GM12864 (cell line): Measurements from ENCODE around the gene NABP1.

ENCODE experiments used
- DNase-seq: peaks from one replicate; pipeline ENCODE4 v3.0.0-alpha.2; 2011; ENCODE audit warnings: low read depth
- H3K4me3 ChIP-seq: 2 replicates; pipeline ENCODE4 v1.5.1; 2011; ENCODE audit warnings: mild to moderate bottlenecking, low read depth, low read length, control low read depth
- CTCF ChIP-seq: IDR thresholded peaks from 2 replicates; pipeline ENCODE4 v1.5.1; 2011; ENCODE audit warnings: low read depth, mild to moderate bottlenecking, moderate library complexity, low read length, control low read depth, inconsistent platforms; ENCODE audit errors: missing control alignments

The NABP1 gene

GRCh38 chr2:191688934-191689695, 11.2 kb downstream of the NABP1 start:
- no peak for TF ChIP-seq CTCF
- DNase-seq, result no peak
- no peak overlapping the region for H3K4me3 ChIP-seq

GRCh38 chr2:191690327-191690726, 12.4 kb downstream of the NABP1 start:
- no peak overlapping the region for H3K4me3 ChIP-seq
- no peak for DNase-seq
- no peak for TF ChIP-seq CTCF

- peak; percentile 62 for DNase-seq
- no peak overlapping the region for H3K4me3 ChIP-seq
- peak; percentile 77 for TF ChIP-seq CTCF
Observed at GRCh38 chr2:191691016-191691735, 13.2 kb downstream of the NABP1 start.

GRCh38 chr2:191691898-191692297, 14.0 kb downstream of the NABP1 start:
- no peak for TF ChIP-seq CTCF
- no peak overlapping the region for H3K4me3 ChIP-seq
- no peak for DNase-seq

GRCh38 chr2:191692502-191693115, 14.7 kb downstream of the NABP1 start:
- no peak overlapping the region for H3K4me3 ChIP-seq
- DNase-seq, result no peak
- TF ChIP-seq CTCF, result no peak

GRCh38 chr2:191693166-191693565, 15.2 kb downstream of the NABP1 start:
- H3K4me3 ChIP-seq, result no peak overlapping the region
- no peak for DNase-seq
- TF ChIP-seq CTCF, result no peak

GRCh38 chr2:191693778-191694177, 15.8 kb downstream of the NABP1 start:
- no peak overlapping the region for H3K4me3 ChIP-seq
- no peak for TF ChIP-seq CTCF
- no peak for DNase-seq
